OCI-LY1 (cell line): ENCODE data around the gene LETM1.

Experiments
- H2AFZ ChIP-seq: fragments of 200-600 bp; sonication (generic), shearing (Covaris generic); 2 replicates; pipeline ENCODE4 v1.6.0; 2014; ENCODE audit warnings: antibody characterized with exemption, mild to moderate bottlenecking, low read length
- H3F3A ChIP-seq: fragments of 200-600 bp; sonication (generic), shearing (Covaris generic); 2 replicates; pipeline ENCODE4 v1.6.0; 2014; ENCODE audit warnings: mild to moderate bottlenecking, antibody characterized with exemption, low read length, moderate library complexity; ENCODE audit not compliant: insufficient read depth
- H3K27ac ChIP-seq: fragments of 200-600 bp; sonication (generic); 2 replicates; pipeline ENCODE4 v1.5.1; 2014; ENCODE audit warnings: low read length, mixed run types, mild to moderate bottlenecking, low read depth; ENCODE audit not compliant: poor library complexity, severe bottlenecking
- H3K27me3 ChIP-seq: fragments of 200-600 bp; sonication (generic); 2 replicates; pipeline ENCODE4 v1.6.0; 2014; ENCODE audit warnings: antibody characterized with exemption, mild to moderate bottlenecking, low read length, moderate library complexity; ENCODE audit not compliant: insufficient read depth
- H3K36me3 ChIP-seq: fragments of 200-600 bp; sonication (generic); 2 replicates; pipeline ENCODE4 v1.6.1; 2014; ENCODE audit warnings: mild to moderate bottlenecking, antibody characterized with exemption, low read length, moderate library complexity, mixed read lengths; ENCODE audit not compliant: insufficient read depth
- H3K4me1 ChIP-seq: fragments of 200-600 bp; sonication (generic); 2 replicates; pipeline ENCODE4 v1.5.1; 2014; ENCODE audit warnings: mild to moderate bottlenecking, low read length, moderate library complexity; ENCODE audit not compliant: insufficient read depth, severe bottlenecking
- H3K4me2 ChIP-seq: fragments of 200-600 bp; sonication (generic), shearing (Covaris generic); 2 replicates; pipeline ENCODE4 v1.6.1; 2014; ENCODE audit warnings: low read length
- H3K4me3 ChIP-seq: fragments of 200-600 bp; sonication (generic); 2 replicates; pipeline ENCODE4 v1.5.1; 2014; ENCODE audit warnings: low read length, low read depth, mild to moderate bottlenecking, mixed read lengths; ENCODE audit not compliant: poor library complexity, severe bottlenecking
- H3K79me2 ChIP-seq: fragments of 200-600 bp; shearing (Covaris generic); 2 replicates; pipeline ENCODE4 v1.6.1; 2016; ENCODE audit warnings: mixed run types, low read length, mixed read lengths; ENCODE audit not compliant: insufficient read depth
- H3K9ac ChIP-seq: fragments of 200-600 bp; sonication (generic), shearing (Covaris generic); 2 replicates; pipeline ENCODE4 v1.6.1; 2014; ENCODE audit warnings: mild to moderate bottlenecking, low read length, mixed read lengths
- H3K9me2 ChIP-seq: fragments of 200-600 bp; sonication (generic), shearing (Covaris generic); 2 replicates; pipeline ENCODE4 v1.6.1; 2014; ENCODE audit warnings: low read depth, mild to moderate bottlenecking, low read length, mixed read lengths
- H3K9me3 ChIP-seq: fragments of 200-600 bp; shearing (Covaris generic); 2 replicates; pipeline ENCODE4 v1.6.1; 2014; ENCODE audit warnings: low read length, mixed read lengths
- H4K20me1 ChIP-seq: fragments of 200-600 bp; sonication (generic), shearing (Covaris generic); 2 replicates; pipeline ENCODE4 v1.6.0; 2016; ENCODE audit warnings: mild to moderate bottlenecking, low read length; ENCODE audit not compliant: insufficient read depth
- EZH2 ChIP-seq: fragments of 200-600 bp; sonication (generic), shearing (Covaris generic); IDR thresholded peaks from 2 replicates; pipeline ENCODE4 v1.8.0; 2017; ENCODE audit warnings: borderline replicate concordance, mixed run types, mild to moderate bottlenecking, antibody characterized with exemption, low read length, moderate library complexity, mixed read lengths
- TF ChIP-seq, protein P1 (sequence below): fragments of 200-600 bp; sonication (generic), shearing (Covaris generic); IDR thresholded peaks from 2 replicates; pipeline ENCODE4 v1.5.1; 2017; ENCODE audit warnings: mild to moderate bottlenecking, antibody characterized with exemption, low read length, moderate library complexity, mixed read lengths

Gene LETM1

DNA sequence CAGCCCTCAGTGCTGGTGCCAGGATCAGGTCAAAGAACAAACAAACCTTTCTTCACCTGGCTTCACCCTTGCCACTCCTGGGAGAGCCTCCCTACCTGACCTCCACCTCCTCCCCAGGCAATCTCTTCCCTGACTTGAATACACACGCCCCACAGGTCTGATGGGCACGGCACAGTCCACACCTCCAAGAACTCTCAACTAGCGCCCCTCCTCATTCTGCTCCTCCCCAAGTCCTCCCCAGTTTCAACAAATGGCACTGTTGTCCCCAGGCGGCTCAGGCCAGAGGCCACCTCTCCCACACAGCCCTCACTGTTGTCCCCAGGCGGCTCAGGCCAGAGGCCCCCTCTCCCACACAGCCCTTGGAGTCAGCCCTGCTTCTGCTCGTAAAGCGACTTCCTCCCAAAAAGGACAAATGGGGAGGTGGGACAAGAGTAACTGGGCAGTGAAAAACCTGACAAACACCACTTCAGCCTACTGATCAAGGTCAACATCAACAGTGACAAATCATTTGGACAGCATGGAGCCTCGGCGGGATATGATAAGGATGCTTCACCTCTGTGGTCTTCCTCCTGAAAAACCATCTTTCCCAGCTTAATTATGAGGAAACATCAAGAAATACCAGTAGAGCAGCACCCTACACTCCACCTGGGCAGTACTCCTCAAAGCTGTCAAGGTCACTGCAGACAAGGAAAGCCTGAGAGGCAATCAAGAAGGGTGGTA lies 2.9 kb downstream of the LETM1 start:
- no peak overlapping the region for H3K4me3 ChIP-seq
- peak overlapping the region; percentile 16; the same call in 1 of the 2 replicates for H3K4me2 ChIP-seq
- H3K27me3 ChIP-seq, result no peaks in the 10 kb centered on the region
- no peak for TF ChIP-seq EZH2
- TF ChIP-seq, protein P1, sequence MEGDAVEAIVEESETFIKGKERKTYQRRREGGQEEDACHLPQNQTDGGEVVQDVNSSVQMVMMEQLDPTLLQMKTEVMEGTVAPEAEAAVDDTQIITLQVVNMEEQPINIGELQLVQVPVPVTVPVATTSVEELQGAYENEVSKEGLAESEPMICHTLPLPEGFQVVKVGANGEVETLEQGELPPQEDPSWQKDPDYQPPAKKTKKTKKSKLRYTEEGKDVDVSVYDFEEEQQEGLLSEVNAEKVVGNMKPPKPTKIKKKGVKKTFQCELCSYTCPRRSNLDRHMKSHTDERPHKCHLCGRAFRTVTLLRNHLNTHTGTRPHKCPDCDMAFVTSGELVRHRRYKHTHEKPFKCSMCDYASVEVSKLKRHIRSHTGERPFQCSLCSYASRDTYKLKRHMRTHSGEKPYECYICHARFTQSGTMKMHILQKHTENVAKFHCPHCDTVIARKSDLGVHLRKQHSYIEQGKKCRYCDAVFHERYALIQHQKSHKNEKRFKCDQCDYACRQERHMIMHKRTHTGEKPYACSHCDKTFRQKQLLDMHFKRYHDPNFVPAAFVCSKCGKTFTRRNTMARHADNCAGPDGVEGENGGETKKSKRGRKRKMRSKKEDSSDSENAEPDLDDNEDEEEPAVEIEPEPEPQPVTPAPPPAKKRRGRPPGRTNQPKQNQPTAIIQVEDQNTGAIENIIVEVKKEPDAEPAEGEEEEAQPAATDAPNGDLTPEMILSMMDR, result no peak
- H3K79me2 ChIP-seq, result peaks cover 22% of the 10 kb centered on the region
- no peak overlapping the region for H2AFZ ChIP-seq
- H3K9me3 ChIP-seq, result no peaks in the 10 kb centered on the region
- H3K27ac ChIP-seq, result no peak overlapping the region
- H3K9me2 ChIP-seq, result no peaks in the 10 kb centered on the region
- peaks cover 56% of the 10 kb centered on the region for H3K4me1 ChIP-seq
- H4K20me1 ChIP-seq, result no peaks in the 10 kb centered on the region
- H3F3A ChIP-seq, result no peaks in the 10 kb centered on the region
- H3K36me3 ChIP-seq, result no peaks in the 10 kb centered on the region; the same call in 1 of the 2 replicates
- H3K9ac ChIP-seq, result no peak overlapping the region

DNA sequence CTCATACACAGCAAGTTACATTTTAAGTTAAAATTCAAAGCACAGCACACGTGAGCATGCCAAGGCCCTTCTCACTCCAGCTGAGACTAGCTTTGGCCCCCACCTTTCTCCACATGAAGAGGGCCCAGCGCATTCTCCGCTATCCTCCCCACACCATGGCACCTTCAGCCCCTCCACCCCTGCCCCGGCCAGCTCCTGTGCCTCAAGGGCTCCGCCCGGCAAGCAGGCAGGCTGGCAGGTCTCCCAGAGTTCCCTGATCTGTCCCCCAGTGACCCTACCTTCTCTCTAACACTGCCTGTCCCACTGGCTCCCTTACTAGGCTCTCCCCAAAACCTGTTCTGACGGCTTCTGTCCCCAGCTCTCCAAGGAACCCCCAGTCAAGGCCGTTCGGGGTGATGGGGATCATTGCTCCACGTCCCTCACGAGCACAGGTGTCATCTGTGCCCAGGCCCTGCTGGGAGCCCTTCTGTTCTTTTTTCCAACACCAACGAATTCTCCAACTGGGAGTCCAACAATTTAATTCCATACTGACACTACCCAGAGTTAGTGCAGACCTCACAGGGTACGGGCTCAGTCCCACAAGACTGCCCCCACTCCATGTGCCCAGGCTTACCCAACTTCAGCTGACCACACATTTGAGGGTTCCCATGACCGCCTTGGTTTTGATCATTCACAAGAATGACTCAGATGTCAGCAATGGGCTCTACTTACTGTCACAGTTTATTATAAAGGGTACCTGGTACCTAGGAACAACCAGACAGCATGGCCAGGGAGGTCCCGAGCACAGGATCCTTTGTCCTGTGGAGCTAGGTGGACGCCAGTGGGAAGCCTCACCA lies 4.2 kb downstream of the LETM1 start:
- Histone ChIP-seq H3K9me2 (no peaks in the 10 kb centered on the region), H3K4me1 (peaks cover 53% of the 10 kb centered on the region), H3K36me3 (peaks cover 6% of the 10 kb centered on the region; the same call in 1 of the 2 replicates), H3K4me2 (peak overlapping the region; percentile 55; the same call in 1 of the 2 replicates), H3F3A (no peaks in the 10 kb centered on the region), H2AFZ (no peak overlapping the region), H3K4me3 (no peak overlapping the region), H3K27me3 (no peaks in the 10 kb centered on the region), H3K27ac (no peak overlapping the region), H4K20me1 (no peaks in the 10 kb centered on the region), H3K9me3 (no peaks in the 10 kb centered on the region), H3K9ac (no peak overlapping the region), H3K79me2 (peaks cover 22% of the 10 kb centered on the region)
- TF ChIP-seq, protein P1, result no peak
- TF ChIP-seq EZH2, result no peak

DNA sequence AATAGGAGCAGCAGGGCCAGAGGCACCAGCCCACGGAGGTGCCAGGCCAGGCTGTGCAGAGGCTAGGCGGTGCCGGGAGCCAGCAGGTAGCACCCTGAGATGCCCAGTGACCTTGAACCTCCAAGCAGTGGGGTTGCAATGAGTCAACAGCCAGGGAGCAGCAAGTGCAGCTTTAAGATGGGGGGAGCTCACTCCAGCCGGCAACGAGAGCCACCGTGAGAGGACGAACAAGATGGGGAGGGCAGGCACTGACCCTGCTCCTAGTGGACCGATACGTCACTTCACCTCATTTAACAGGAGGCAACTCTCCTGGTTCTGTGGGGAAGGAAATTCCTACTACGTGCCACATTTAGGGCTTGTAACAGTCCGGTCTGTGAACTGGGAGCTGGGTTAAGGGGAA lies 4.8 kb downstream of the LETM1 start:
- H3K79me2 ChIP-seq, result peaks cover 22% of the 10 kb centered on the region
- no peaks in the 10 kb centered on the region for H3F3A ChIP-seq
- H3K9me3 ChIP-seq, result no peaks in the 10 kb centered on the region
- no peak overlapping the region for H2AFZ ChIP-seq
- H3K36me3 ChIP-seq, result peaks cover 6% of the 10 kb centered on the region
- peaks cover 52% of the 10 kb centered on the region for H3K4me1 ChIP-seq
- H3K9me2 ChIP-seq, result no peaks in the 10 kb centered on the region
- H3K4me2 ChIP-seq, result peak overlapping the region; percentile 55; the same call in 1 of the 2 replicates
- no peak for TF ChIP-seq EZH2
- TF ChIP-seq, protein P1, result no peak
- H3K27ac ChIP-seq, result no peak overlapping the region
- H3K4me3 ChIP-seq, result peak overlapping the region; percentile 21
- H3K27me3 ChIP-seq, result no peaks in the 10 kb centered on the region
- no peak overlapping the region; the same call in 1 of the 2 replicates for H3K9ac ChIP-seq
- H4K20me1 ChIP-seq, result no peaks in the 10 kb centered on the region
